GM13977 (cell line): ENCODE measurements around the gene IRAK2.
"Not testable (repeated sequence)": the region's sequence is repeated elsewhere in the genome, so short reads cannot be mapped to it uniquely, and the experiment has no call there.

Source experiments
- DNase-seq: peaks from one replicate; pipeline ENCODE4 v3.0.0; 2012; ENCODE audit warnings: low spot score
- in situ Hi-C: fragments of 300-500 bp; cut with MboI; formaldehyde crosslinking; loops from one replicate; pipeline ENCODE4 v1.12.0; 2022; ENCODE audit warnings: low sequenced_read_pairs, low pct_unique_long_range_greater_than_20kb, mixed read lengths, inconsistent platforms; ENCODE audit not compliant: unreplicated experiment
- TF ChIP-seq, protein P1 (sequence below): IDR thresholded peaks from 2 replicates; pipeline ENCODE4 v1.5.1; 2012; ENCODE audit warnings: mild to moderate bottlenecking, control low read depth; ENCODE audit not compliant: insufficient read depth; ENCODE audit errors: extremely low read depth, missing control alignments

Gene IRAK2

DNA sequence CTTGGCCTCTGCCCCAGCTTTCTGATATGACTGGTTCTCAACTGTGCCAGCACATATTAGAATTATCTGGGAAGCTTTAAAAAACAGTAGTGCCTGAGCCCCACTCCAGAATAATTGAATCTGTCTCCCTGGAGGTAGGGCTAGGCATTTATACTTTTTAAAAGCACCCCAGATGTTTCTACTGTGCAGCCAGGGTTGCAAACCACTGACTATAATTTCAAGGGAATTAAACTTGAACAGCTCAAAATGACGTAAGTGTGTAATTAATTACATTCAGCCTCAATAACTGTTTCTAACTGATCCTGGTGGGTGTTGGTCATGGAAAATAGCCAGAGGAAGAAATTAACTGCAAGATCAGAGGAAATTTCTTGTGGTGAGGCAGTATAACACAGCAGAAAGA, 4.4 kb upstream of the IRAK2 start:
- in situ Hi-C loops = no loop called here

DNA sequence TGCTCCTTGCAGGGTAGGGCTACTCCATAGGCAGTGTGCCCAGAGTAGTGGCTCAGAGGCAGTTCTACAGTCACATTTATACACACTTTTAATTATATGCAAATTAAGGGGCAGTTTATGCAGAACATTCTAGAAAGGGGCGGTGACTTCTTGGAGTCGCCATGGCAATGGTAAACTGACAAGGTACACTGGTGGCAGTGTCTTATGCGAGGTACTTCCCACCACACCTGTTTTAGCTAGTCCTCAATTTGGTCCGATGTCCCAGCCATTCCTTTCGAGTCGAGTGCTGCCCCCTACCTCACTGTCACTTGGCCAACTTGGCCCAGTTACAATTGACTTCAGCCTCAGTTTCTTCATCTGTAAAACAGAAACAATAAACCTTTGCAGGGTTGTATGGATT, 3.8 kb upstream of the IRAK2 start:
- TF ChIP-seq, protein P1, sequence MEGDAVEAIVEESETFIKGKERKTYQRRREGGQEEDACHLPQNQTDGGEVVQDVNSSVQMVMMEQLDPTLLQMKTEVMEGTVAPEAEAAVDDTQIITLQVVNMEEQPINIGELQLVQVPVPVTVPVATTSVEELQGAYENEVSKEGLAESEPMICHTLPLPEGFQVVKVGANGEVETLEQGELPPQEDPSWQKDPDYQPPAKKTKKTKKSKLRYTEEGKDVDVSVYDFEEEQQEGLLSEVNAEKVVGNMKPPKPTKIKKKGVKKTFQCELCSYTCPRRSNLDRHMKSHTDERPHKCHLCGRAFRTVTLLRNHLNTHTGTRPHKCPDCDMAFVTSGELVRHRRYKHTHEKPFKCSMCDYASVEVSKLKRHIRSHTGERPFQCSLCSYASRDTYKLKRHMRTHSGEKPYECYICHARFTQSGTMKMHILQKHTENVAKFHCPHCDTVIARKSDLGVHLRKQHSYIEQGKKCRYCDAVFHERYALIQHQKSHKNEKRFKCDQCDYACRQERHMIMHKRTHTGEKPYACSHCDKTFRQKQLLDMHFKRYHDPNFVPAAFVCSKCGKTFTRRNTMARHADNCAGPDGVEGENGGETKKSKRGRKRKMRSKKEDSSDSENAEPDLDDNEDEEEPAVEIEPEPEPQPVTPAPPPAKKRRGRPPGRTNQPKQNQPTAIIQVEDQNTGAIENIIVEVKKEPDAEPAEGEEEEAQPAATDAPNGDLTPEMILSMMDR = no peak
- in situ Hi-C loops = no loop called here
- DNase-seq = no peak

More for the DNA sequence above, 4.4 kb upstream of the IRAK2 start:
- TF ChIP-seq, protein P1 = no peak
- DNase-seq = no peak

DNA sequence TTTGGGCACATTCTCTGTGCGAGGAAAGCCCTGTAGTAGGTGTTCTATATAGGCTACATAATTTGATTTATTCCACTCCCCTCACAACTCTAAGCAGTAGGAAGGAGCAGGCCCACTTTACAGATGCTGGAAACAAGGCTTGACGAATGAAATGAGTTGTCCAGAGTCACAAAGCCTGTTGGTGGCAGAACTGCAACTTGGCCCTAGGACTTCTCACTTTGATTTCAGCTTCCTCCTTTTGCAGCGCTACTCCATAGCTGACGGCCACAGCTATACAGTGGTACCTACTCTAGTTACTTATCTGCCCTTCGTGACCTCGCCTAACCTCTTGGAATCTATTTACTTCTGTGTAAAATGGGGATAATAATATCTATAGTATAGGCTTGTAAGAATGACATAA, 2.5 kb upstream of the IRAK2 start:
- in situ Hi-C loops = no loop called here
- no peak for DNase-seq
- TF ChIP-seq, protein P1 = no peak

DNA sequence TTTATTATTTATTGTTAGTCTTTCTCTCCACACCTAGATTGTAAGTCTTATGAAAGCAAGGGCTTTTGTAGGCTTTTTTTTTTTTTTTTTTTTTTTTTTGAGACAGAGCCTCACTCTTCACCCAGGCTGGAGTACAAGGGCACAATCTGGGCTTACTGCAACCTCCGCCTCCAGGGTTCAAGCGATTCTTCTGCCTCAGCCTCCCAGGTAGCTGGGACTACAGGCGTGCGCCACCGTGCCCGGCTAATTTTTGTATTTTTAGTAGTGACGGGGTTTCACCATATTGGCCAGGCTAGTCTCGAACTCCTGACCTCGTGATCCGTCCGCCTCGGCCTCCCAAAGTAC, 546 bp upstream of the IRAK2 start:
- DNase-seq, in situ Hi-C loops: not testable (repeated sequence)

DNA sequence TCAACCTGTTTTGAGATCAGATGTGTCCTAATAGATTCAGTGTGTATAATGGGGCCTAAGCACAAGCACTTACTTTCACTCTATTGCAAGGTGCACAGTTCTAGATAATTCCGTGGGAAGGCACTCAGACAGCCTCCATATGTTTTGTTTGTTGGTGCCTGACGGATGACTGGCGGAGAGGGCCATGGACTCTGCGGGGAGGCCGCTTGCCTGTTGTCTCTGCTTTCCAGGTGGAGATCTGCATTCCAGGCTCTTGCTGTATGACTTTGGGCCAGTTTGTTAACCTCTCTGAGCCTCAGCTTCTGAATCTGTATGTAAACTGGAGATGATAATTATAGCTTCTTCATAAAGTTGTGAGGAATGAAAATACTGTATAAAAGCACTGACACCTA, 1.5 kb downstream of the IRAK2 start:
- TF ChIP-seq, protein P1 = no peak
- DNase-seq = no peak
- in situ Hi-C loops = no loop called here

DNA sequence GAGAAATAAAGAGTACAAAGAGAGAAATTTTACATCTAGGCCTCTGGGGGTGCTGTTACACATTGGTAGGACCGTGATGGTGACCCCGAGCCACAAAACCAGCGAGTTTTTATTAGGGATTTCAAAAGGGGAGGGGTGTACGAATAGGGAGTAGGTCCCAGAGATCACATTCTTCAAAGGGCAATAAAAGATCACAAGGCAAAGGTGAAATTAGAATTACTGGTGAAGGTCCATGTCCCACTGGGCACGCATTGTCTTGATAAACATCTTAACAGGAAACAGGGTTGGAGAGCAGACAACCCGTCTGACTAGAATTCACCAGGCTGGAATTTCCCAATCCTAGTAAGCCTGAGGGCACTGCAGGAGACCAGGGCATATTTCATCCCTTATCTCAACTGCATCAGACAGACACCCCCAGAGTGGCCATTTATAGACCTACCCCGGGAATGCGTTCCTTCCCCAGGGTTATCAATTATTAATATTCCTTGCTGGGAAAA, 4.3 kb downstream of the IRAK2 start:
- TF ChIP-seq, protein P1 = no peak
- in situ Hi-C loops = no loop called here
- DNase-seq = no peak

DNA sequence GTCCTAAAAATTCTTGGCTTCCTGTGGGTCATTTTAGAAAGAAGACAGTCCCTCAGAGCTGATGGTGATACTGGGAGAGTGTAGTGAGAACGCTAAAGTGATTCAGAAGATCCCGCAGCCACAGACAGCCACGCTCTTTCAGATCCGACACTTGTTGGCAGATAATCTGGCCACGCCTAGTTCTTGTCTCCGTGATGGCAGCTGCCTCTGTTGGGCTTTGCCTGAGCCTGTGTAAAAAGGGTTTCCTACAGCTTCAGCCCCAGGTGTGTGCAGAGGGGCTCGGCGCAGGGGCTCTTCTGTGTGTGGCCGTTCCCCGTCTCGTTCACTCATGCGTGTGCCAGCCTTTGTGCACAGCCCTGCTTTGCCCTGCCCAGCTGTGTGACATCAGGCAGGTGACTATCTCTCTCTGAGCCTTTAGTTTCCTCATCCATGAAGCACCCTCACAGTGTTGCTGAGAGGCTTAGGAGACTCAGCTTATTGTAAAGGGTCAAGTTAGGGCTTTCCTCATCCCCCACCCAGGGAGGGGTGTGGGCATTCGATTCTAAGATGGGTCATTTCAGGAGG, 6.3 kb downstream of the IRAK2 start:
- in situ Hi-C loops = no loop called here
- DNase-seq = no peak
- TF ChIP-seq, protein P1 = no peak
